Measurements from ENCODE around the gene NFIA.

DNA sequence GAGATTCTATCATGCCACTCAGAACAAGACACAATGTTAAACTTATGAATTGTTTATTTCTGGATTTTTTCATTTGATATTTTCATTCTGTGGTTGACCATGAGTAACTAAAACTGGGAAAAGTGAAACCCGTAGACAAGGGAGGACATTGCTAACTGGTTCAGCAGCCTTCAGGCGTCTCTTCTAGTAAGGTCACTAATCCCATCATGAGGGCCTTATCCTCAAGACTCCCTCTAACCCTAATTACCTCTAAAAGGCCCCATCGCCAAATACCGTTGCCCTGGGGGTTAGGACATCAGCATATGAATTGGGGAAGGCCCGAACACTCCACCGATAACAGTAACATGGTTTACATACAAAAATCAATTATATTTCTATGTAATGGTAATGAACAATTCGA is 394.9 kb downstream of the NFIA start:
- TF ChIP-seq CTCF (IDR thresholded peaks at IDR 0.05), result no peak
- no peak for TF ChIP-seq EP300 (IDR thresholded peaks at IDR 0.05)
- TF ChIP-seq POLR2AphosphoS5 (IDR thresholded peaks at IDR 0.05), result no peak
- no peak for TF ChIP-seq POLR2A (IDR thresholded peaks at IDR 0.05)

Data from upper lobe of left lung (tissue), 4 donors.